Left ventricle myocardium inferior (tissue), 1 donor: ENCODE data around the gene FOXN3. TPM values are rescaled to one million over a fixed set of nuclear protein-coding genes. Genes with fewer than 3 reads are reported as not detected.

Experiments used
- DNase-seq: peaks from one replicate; pipeline ENCODE4 v3.0.0-alpha.2; 2020
- H3K27ac ChIP-seq: fragments of 200-600 bp; replicated peaks from 2 replicates; pipeline ENCODE4 v1.8.0; 2021
- H3K27me3 ChIP-seq: fragments of 200-600 bp; 2 replicates; pipeline ENCODE4 v1.8.0; 2021; ENCODE audit warnings: low read depth
- H3K36me3 ChIP-seq: fragments of 200-600 bp; 2 replicates; pipeline ENCODE4 v1.8.0; 2021
- H3K4me1 ChIP-seq: fragments of 200-600 bp; 2 replicates; pipeline ENCODE4 v1.8.0; 2021
- H3K4me3 ChIP-seq: fragments of 200-600 bp; 2 replicates; pipeline ENCODE4 v1.8.0; 2021; ENCODE audit warnings: mild to moderate bottlenecking, moderate library complexity
- H3K9me3 ChIP-seq: fragments of 200-600 bp; replicated peaks from 2 replicates; pipeline ENCODE4 v1.8.0; 2021
- intact Hi-C: fragments of 100-400 bp; cut with micrococcal nuclease; formaldehyde crosslinking; loops from one replicate; pipeline ENCODE4 v1.11.0; 2022
- total RNA-seq: library from RNA; stranded (reverse); fragmentation: NEBNext Ultra II Directional; extraction: Animal tissue kit (Norgen Biotek cat#: 25700); gene quantifications from one replicate; pipeline ENCODE4 v1.2.1, GENCODE V29; 2021
- TF ChIP-seq, protein P1 (sequence below): fragments of 200-600 bp; IDR thresholded peaks from 2 replicates; pipeline ENCODE4 v1.8.0; 2021; ENCODE audit warnings: antibody characterized with exemption, mild to moderate bottlenecking, borderline replicate concordance
- donor health status: DM: no; HTN: yes; CAD: no; lungs with severe emphysema.

Gene FOXN3
- total RNA-seq, 1 donor from 2014 or later: 120 TPM

GRCh38 chr14:89260898-89261297 lies 156.1 kb downstream of the FOXN3 start:
- Histone ChIP-seq H3K27ac (no peak overlapping the region), H3K36me3 (no peaks in the 10 kb centered on the region), H3K27me3 (no peaks in the 10 kb centered on the region), H3K4me3 (no peak overlapping the region), H3K4me1 (peaks cover 48% of the 10 kb centered on the region), H3K9me3 (peaks cover 5% of the 10 kb centered on the region)
- intact Hi-C loops: no loop called here
- TF ChIP-seq, protein P1, sequence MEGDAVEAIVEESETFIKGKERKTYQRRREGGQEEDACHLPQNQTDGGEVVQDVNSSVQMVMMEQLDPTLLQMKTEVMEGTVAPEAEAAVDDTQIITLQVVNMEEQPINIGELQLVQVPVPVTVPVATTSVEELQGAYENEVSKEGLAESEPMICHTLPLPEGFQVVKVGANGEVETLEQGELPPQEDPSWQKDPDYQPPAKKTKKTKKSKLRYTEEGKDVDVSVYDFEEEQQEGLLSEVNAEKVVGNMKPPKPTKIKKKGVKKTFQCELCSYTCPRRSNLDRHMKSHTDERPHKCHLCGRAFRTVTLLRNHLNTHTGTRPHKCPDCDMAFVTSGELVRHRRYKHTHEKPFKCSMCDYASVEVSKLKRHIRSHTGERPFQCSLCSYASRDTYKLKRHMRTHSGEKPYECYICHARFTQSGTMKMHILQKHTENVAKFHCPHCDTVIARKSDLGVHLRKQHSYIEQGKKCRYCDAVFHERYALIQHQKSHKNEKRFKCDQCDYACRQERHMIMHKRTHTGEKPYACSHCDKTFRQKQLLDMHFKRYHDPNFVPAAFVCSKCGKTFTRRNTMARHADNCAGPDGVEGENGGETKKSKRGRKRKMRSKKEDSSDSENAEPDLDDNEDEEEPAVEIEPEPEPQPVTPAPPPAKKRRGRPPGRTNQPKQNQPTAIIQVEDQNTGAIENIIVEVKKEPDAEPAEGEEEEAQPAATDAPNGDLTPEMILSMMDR: no peak
- no peak for DNase-seq

- Histone ChIP-seq H3K4me3 (no peak overlapping the region), H3K9me3 (peaks cover 5% of the 10 kb centered on the region), H3K4me1 (peaks cover 48% of the 10 kb centered on the region), H3K27ac (no peak overlapping the region), H3K36me3 (no peaks in the 10 kb centered on the region), H3K27me3 (no peaks in the 10 kb centered on the region)
- intact Hi-C loops: no loop called here
- TF ChIP-seq, protein P1: no peak
- no peak for DNase-seq
These were observed 157.0 kb downstream of the FOXN3 start for GRCh38 chr14:89259951-89260609.

GRCh38 chr14:89258728-89259273 lies 158.2 kb downstream of the FOXN3 start:
- TF ChIP-seq, protein P1: no peak
- Histone ChIP-seq H3K36me3 (no peaks in the 10 kb centered on the region), H3K27me3 (no peaks in the 10 kb centered on the region), H3K4me1 (peaks cover 48% of the 10 kb centered on the region), H3K4me3 (no peak overlapping the region), H3K9me3 (peaks cover 5% of the 10 kb centered on the region), H3K27ac (no peak overlapping the region)
- no peak for DNase-seq
- intact Hi-C loops: no loop called here

- intact Hi-C loops: no loop called here
- H3K9me3 ChIP-seq: peaks cover 5% of the 10 kb centered on the region
- no peak for DNase-seq
- H3K36me3 ChIP-seq: no peaks in the 10 kb centered on the region
- H3K27ac ChIP-seq: no peak overlapping the region
- H3K4me1 ChIP-seq: peaks cover 53% of the 10 kb centered on the region
- TF ChIP-seq, protein P1: no peak
- H3K4me3 ChIP-seq: no peak overlapping the region
- no peaks in the 10 kb centered on the region for H3K27me3 ChIP-seq
These were observed 160.1 kb downstream of the FOXN3 start for GRCh38 chr14:89256951-89257350.

GRCh38 chr14:89256283-89256682 lies 160.8 kb downstream of the FOXN3 start:
- Histone ChIP-seq H3K27me3 (no peaks in the 10 kb centered on the region), H3K36me3 (no peaks in the 10 kb centered on the region), H3K27ac (peak overlapping the region; percentile 4), H3K9me3 (peaks cover 5% of the 10 kb centered on the region), H3K4me1 (peaks cover 53% of the 10 kb centered on the region), H3K4me3 (no peak overlapping the region)
- intact Hi-C loops: no loop called here
- TF ChIP-seq, protein P1: no peak
- DNase-seq: no peak
